Measurements from ENCODE around the gene AKAP14.
A peak's percentile ranks its signal among the peaks of the same experiment; 100 is the strongest.
"Not testable (repeated sequence)": the region's sequence is repeated elsewhere in the genome, so short reads cannot be mapped to it uniquely, and the experiment has no call there.

AKAP14 gene

DNA sequence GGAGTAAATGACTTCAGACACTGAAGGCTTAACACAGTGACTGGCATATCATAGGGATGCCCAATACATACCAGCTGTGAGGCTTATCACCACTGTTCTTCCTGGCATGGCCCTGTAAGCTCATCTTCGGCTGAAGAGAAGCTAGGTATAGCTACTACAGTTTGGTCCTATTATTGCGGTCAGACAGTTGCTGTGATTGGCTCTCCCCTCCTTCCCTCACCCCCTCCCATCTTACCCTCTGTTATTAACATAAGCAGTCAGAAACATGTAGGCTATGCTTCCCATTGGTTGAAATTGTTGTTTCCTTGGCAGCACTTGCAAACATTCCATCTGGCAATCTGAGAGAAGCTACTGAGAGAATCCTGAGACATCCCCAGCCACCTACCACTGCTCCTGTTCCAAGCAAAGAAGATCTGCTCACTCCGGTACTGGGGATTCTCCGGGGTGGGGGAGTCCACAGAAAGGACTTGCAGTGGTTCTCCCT is at the start of gene AKAP14:
TSS of gene AKAP14 (plus strand) at position 51 of the 484 bp plus-strand sequence. CDS start 7,331 bp downstream, outside the sequence.
- DNase-seq, result no peak

DNA sequence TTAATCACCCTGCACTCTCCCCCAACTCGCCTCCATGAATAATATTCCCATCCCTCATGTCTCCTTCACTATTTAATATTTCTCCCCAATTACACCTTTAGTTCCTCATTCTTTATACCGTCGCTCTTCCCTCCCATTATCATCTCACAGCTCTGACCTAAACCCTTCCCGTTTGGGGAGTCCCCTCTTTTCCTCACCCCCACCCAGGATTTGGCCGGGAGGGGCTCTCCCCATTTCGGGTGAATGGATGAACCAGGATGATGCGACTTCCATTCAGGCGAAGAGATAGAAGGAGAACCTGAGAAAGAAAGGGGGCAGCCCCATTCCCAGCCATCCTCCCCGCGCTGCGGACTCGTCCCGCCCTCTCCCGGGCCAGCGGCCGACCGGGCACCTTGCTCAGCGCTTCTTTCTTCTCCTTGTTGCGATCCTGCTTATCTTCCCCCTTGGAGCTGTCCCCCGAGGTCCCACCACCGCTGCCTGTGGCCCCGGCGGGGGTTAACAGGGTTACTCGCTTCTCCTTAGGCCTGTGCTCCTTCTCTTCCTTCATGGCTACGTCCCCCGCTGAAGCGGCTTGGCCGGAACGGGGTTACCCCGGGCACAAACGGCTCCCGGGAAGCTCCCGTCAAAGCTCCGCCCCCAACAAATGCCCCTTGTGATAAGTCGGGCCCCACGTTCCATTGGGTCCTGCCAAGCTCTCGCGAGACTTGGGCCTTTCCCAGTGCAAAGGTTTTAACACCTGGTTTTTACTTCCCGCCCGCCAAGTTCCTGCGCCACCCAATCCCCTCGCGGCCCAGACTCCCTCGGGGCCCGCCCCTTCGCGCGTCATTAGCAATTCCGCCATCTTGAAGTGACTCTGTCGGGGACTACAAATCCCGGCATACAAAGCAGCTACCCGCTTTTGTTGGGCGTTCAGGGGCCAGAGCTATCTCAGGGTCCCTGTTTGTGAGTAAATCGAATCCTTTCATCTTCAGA is 43.0 kb upstream of the AKAP14 start, which contains the start of gene UPF3B:
TSS of gene UPF3B (minus strand) at position 582 of the 972 bp plus-strand sequence. CDS start at position 547, 35 bp downstream.
- peak; percentile 94 for DNase-seq

DNA sequence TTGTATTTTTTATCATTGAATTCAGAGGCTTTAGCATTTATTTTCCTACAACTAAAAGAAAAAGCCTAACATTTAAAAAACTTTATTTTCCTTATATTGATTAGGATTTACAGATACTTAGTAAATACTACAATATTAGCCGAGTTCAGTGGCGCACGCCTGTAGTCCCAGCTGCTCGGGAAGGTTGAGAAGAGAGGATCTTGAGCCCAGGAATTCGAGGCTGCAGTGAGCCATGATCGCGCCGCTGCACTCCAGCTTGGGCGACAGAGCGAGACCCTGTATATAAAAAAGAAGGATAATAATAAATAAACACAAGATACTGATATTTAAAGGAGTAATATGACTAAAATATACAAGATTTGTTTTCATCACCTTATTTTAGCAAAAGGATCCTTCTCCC is 42.2 kb upstream of the AKAP14 start:
- no peak for DNase-seq

- no peak for DNase-seq
Measured at GRCh38 chrX:119870626-119871131, 25.0 kb upstream of the AKAP14 start.

- no peak for DNase-seq
Measured at GRCh38 chrX:119871245-119871598, 24.5 kb upstream of the AKAP14 start.

DNA sequence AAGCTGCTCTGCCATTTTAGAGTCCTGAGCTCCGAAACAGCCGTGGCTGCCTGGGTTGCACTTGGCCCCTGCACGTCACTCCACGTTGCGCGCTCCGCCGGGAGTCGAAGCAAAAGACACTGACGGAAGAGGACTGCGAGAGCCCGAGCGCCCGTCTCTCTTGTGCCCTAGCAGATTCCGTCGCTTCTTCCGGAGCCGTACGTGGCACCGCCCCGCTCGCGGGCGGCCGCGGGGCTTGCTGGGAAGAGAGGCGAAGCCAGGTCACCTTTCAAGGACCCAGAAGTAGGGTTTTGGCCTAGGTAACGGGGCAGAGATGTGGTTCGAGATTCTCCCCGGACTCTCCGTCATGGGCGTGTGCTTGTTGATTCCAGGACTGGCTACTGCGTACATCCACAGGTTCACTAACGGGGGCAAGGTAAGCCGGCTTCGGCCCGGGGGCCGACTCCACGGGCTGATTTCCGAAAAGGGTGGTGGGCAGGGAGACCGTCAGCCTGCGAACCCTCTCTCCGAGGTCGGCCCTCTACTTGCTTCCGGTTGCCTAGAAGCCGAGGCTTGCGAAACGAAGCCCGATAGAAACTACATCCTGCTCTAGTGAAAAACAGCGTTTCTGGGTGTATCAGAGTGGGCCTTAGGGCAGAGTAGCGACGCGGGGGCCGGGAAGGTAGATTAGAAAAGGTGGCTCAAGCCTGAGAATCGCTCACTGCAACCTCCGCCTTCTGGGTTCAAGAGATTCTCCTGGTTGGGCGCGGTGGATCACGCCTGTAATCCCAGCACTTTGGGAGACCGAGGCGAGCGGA is 23.9 kb upstream of the AKAP14 start, which contains the start of the genes NDUFA1 and RNF113A:
TSS of gene NDUFA1 (plus strand) at position 234 of the 797 bp plus-strand sequence. CDS start at position 314, 80 bp downstream.
TSS of gene RNF113A (minus strand) at position 135 of the 797 bp plus-strand sequence. CDS start at position 15, 120 bp downstream.
- peak; percentile 67 for DNase-seq

DNA sequence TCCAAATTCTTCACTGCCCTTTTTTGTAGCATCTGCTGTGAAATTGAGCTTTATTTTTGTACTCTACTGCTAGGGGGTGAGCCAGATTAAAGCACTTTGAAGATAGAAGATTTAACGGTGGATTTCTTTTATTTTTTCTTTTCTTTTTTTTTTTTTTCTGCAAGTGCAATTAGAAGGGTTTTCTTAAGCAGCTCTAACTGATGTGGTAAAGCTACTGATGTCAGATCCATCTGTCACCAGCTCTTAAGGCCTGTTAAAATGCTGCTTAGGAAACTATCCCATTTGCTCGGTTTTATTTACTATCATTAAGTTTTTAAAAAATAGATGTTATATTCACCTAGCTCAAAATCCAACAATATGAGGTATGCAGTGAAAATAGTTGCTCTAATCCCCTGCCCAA is 17.0 kb upstream of the AKAP14 start:
- DNase-seq, result no peak

- no peak for DNase-seq
Measured at GRCh38 chrX:119880076-119880475, 15.6 kb upstream of the AKAP14 start.

GRCh38 chrX:119880552-119881437 is 14.9 kb upstream of the AKAP14 start:
- DNase-seq, result no peak

DNA sequence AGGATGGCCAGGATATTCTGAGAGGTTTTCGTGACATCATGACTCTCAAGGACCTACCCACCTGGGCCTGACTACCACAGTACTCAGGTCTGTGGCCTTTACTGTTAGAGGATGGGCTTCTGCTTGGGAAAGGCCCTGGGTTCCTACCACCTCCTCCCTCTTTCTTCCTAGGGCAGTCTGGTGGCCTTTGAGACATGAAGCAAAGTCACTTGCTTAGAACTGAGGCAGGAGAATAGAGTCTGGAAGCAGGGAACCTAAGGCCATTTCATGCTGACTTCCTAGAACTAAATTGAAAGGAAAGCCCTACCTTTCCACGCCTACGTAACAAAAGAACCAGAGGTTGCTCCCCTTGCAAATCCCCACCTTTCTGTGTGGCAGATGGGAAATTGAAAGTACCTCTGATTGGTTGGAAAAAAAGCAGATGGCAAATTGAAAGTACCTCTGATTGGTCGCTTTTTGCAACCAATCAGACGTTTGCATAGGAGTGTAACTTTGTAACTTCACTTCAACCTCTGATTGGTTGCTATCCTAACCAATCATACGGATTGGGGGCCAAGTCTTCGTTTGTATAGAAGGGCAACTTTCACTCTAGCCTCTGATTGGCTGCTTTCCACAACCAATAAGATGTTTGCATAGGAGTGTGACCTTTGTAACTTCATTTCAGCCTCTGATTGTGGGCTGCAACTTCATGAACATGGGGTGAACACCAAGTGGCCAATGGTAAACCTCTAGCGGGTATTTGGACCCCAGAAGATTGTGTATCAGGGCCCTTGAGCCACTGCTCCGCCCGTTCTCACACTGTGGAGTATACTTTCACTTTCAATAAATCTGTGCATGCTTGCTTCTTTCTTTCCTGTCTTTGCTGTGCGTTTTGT is 9.9 kb upstream of the AKAP14 start:
- DNase-seq, result no peak

GRCh38 chrX:119887721-119888425 is 7.8 kb upstream of the AKAP14 start:
- DNase-seq, result no peak

- DNase-seq, result not testable (repeated sequence)
Measured at GRCh38 chrX:119890626-119891025, 5.1 kb upstream of the AKAP14 start.

- DNase-seq, result not testable (repeated sequence)
Measured at GRCh38 chrX:119891961-119892692, 3.6 kb upstream of the AKAP14 start.

DNA sequence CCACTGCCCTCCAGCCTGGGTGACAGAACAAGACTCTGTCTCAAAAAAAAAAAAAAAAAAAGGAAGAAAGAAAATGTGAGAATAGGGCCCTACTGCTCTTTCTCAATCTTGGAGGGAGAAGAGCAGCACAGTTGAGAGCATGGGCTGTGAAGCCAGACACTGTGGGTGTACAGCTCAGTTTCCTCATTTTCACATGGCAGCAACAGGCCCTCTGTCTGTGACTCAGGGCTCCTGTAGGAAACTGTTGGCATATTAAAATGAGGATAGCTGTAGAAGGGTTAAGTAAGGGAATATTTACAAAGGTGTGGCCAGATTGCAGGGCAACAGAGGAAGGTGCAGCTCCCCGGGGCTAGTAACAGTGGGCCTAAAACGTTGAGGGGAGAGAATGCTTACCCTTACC is 3.4 kb downstream of the AKAP14 start:
- no peak for DNase-seq

- DNase-seq, result no peak
Measured at GRCh38 chrX:119900976-119901375, 5.3 kb downstream of the AKAP14 start.

- DNase-seq, result no peak
Measured at GRCh38 chrX:119916310-119916709, 20.6 kb downstream of the AKAP14 start.

- no peak for DNase-seq
Measured at GRCh38 chrX:119917877-119918276, 22.2 kb downstream of the AKAP14 start.

DNA sequence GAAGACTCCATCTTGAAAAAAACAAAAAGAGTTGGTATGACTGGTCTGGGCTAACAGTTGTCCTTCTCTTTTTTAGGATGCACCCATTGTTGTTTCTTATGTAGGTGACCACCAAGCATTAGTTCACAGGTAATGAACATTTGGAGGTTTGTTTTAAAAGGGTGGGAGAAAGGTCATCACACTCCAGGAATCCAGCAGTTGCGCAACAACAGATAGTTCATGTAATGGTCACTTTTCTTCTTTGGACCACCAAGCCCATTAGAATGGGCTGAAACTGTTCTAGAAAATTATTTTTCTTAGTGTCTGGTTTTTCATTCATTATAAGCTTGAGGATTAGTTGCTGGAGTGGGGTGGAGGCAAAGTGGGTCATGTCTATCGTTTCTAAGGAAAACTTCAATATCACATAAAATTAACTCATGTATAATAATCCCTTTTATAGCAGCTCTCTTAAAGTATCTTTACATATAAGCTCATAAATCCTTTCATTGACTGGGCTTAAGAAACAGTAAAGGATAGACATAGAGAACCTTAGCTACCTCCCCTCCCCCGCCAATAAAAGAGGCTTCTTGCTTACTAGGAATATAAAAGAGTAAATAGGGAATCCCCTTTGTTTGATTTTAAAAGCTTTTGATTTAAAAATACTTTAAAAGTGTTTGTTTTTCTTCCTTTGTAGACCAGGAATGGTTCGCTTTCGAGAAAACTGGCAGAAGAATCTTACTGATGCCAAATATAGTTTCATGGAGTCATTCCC is 24.3 kb downstream of the AKAP14 start:
- DNase-seq, result no peak

DNA sequence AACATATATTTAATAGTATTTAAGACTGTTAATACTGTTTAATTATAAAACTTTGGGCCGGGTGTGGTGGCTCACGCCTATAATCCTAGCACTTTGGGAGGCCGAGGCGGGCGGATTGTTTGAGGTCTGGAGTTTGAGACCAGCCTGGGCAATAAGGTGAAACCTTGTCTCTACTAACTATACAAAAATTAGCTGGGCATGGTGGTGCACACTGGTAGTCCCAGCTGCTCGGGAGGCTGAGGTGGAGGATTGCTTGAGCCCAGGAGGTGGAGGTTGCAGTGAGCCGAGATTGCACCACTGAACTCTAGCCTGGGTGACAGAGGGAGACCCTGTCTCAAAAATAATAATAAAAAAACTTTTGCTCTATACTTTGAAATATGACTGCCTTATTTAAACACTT is 26.7 kb downstream of the AKAP14 start:
- not testable (repeated sequence) for DNase-seq

Measured in COR-L47 (cell line).